Activated naive CD4-positive, alpha-beta T cell treated with anti-CD3 and anti-CD28 coated beads, Interleukin-2, amount 50 U/mL, for 24 hours (primary cell): ENCODE data around the gene SPARC.

Experiments
- H3K27ac Mint-ChIP-seq: one replicate; pipeline ENCODE4 v1.8.0; 2021; ENCODE audit warnings: mild to moderate bottlenecking, mixed read lengths
- H3K27me3 Mint-ChIP-seq: one replicate; pipeline ENCODE4 v1.8.0; 2021; ENCODE audit warnings: mixed read lengths
- H3K36me3 Mint-ChIP-seq: one replicate; pipeline ENCODE4 v1.8.0; 2021; ENCODE audit warnings: mixed read lengths
- H3K4me1 Mint-ChIP-seq: one replicate; pipeline ENCODE4 v1.8.0; 2021; ENCODE audit warnings: mixed read lengths
- H3K4me3 Mint-ChIP-seq: one replicate; pipeline ENCODE4 v1.8.0; 2021; ENCODE audit warnings: mild to moderate bottlenecking, mixed read lengths
- H3K9me3 Mint-ChIP-seq: one replicate; pipeline ENCODE4 v1.8.0; 2021; ENCODE audit warnings: mixed read lengths

SPARC gene

DNA sequence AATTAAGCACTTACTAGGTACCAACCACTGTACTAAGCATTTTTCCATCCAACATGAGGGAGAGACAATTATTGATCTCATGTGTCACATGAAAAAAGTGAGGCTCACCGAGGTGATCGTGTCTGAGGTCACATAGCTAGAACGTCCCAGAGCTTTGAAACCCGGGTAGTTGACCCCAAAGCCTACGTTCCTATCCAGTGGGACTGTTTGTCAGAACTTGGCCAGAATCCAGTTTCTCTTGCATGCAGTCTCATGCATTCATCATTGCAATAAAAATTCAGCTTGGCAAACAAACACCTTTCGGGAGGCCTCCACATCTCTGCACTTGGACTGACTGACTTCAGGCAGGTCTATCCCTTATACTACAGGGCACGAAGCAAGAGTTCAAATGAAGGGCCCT, 72.2 kb downstream of the SPARC start:
- Mint-ChIP-seq H3K4me3 (no peak overlapping the region), H3K27ac (no peak overlapping the region), H3K4me1 (peaks cover 56% of the 10 kb centered on the region), H3K27me3 (no peaks in the 10 kb centered on the region), H3K36me3 (no peaks in the 10 kb centered on the region), H3K9me3 (no peaks in the 10 kb centered on the region)

GRCh38 chr5:151612689-151613427, 73.9 kb downstream of the SPARC start:
- Mint-ChIP-seq H3K4me1 (peaks cover 56% of the 10 kb centered on the region), H3K36me3 (no peaks in the 10 kb centered on the region), H3K9me3 (no peaks in the 10 kb centered on the region), H3K4me3 (peak overlapping the region; percentile 43), H3K27ac (peak overlapping the region; percentile 94), H3K27me3 (no peaks in the 10 kb centered on the region)

- Mint-ChIP-seq H3K4me3 (no peak overlapping the region), H3K27me3 (no peaks in the 10 kb centered on the region), H3K4me1 (peaks cover 52% of the 10 kb centered on the region), H3K27ac (peak overlapping the region; percentile 18), H3K9me3 (no peaks in the 10 kb centered on the region), H3K36me3 (no peaks in the 10 kb centered on the region)
Observed at GRCh38 chr5:151611127-151611775, 75.5 kb downstream of the SPARC start.
